Sigmoid colon (tissue), 7 donors: ENCODE data around the gene INA. TPM values are rescaled to one million over a fixed set of nuclear protein-coding genes. Genes with fewer than 3 reads are reported as not detected.

ENCODE experiments used
- DNase-seq: peaks from one replicate; pipeline ENCODE4 v3.0.0-alpha.2; 2019
- H3K27ac ChIP-seq, 4 donors: fragments of 200-600 bp; sonication (generic); one replicate each; pipeline ENCODE4 v1.5.1; 2016 to 2019; ENCODE audit warnings: mild to moderate bottlenecking in 1 of 4
- H3K27me3 ChIP-seq, 3 donors: fragments of 200-600 bp; sonication (generic); one replicate each; pipeline ENCODE4 v1.5.1; 2019; ENCODE audit warnings: mild to moderate bottlenecking in 1 of 3
- H3K36me3 ChIP-seq, 4 donors: fragments of 200-600 bp; sonication (generic); one replicate each; pipeline ENCODE4 v1.5.1; 2016 to 2019
- H3K4me1 ChIP-seq, 4 donors: fragments of 200-600 bp; sonication (generic); one replicate each; pipeline ENCODE4 v1.5.1; 2017 to 2019
- H3K4me3 ChIP-seq, 4 donors: fragments of 200-600 bp; sonication (generic); one replicate each; pipeline ENCODE4 v1.5.1; 2017 to 2019; ENCODE audit warnings: mild to moderate bottlenecking in 2 of 4, moderate library complexity in 1 of 4
- H3K9me3 ChIP-seq, 4 donors: fragments of 200-600 bp in 3 of 4; sonication (generic) in 3 of 4; one replicate each; pipeline versions ENCODE4 v1.5.1 to v1.6.1; 2013 to 2019
- EP300 ChIP-seq, 4 donors: sonication (generic); formaldehyde crosslinking; IDR thresholded peaks; one replicate each; pipeline ENCODE4 v1.6.1; 2017; ENCODE audit warnings: antibody characterized with exemption in 4 of 4
- POLR2A ChIP-seq, 2 donors: fragments of 450-650 bp; IDR thresholded peaks; one replicate each; pipeline ENCODE4 v1.6.1; 2016; ENCODE audit warnings: antibody characterized with exemption in 2 of 2, mild to moderate bottlenecking in 2 of 2, moderate library complexity in 2 of 2
- POLR2AphosphoS5 ChIP-seq, 4 donors: sonication (generic); formaldehyde crosslinking; IDR thresholded peaks; one replicate each; pipeline ENCODE4 v1.6.1; 2017; ENCODE audit warnings: antibody characterized with exemption in 4 of 4
- WGBS, 2 donors: extraction: QIAGEN DNeasy Blood & Tissue Kit; methylation state at CpG; one replicate each; pipeline ENCODE4 v1.1.7; 2013; 5-methylcytosine and 5-hydroxymethylcytosine counted together
- intact Hi-C: fragments of 100-400 bp; cut with DNase I; formaldehyde crosslinking; loops from one replicate; pipeline ENCODE4 v1.15.1; 2023
- polyA plus RNA-seq, 3 donors: library from polyadenylated mRNA; stranded (reverse); fragments of 200-250 nt; gene quantifications; one replicate each; pipeline ENCODE4 v1.2.3, GENCODE V29; 2013
- total RNA-seq, 4 donors: library from RNA; depleted of rRNA; stranded (reverse); fragments of >200 nt; gene quantifications; one replicate each; pipeline ENCODE4 v1.1.0, GENCODE V29; 2016
- TF ChIP-seq, protein P1 (sequence below), 4 experiments: fragments of 450-650 bp in 3 of 4; fragments of 200-600 bp in 1 of 4; IDR thresholded peaks; one replicate each; pipeline ENCODE4 v1.5.1; 2016 to 2019; ENCODE audit warnings: antibody characterized with exemption in 4 of 4, mild to moderate bottlenecking in 3 of 4, moderate library complexity in 2 of 4
- donor health status: healthy with polysubstance abuse.
- donor health status: Bipolar disorder and iron deficiency.
- donor health status: healthy.

INA gene
- 10 to 100 TPM in 2 of 4 donors, 1 to 10 TPM in 2; 3.9 to 11.8 (median 7.8) TPM for total RNA-seq
- polyA plus RNA-seq: 1 to 10 TPM in 1 of 3 donors, not detected in 2; 2.0 TPM

- no peaks in the 10 kb centered on the region for H3K36me3 ChIP-seq
- H3K27ac ChIP-seq: no peak within 1 kb of the TSS
- WGBS, 2 donors: 1 to 3% methylated on average over 105 of the region's 105 CpGs
- no peak for TF ChIP-seq EP300 (IDR thresholded peaks at IDR 0.05)
- H3K27me3 ChIP-seq: peaks cover 22 to 74% (median 55%) of the 10 kb centered on the region in 3 donors
- peak within 1 kb of the TSS in 3 of 4 donors; percentile 4 to 32 (median 25) for H3K4me3 ChIP-seq
- peaks cover 0 to 27% (median 17%) of the 10 kb centered on the region in 4 donors for H3K4me1 ChIP-seq
- no peaks in the 10 kb centered on the region for H3K9me3 ChIP-seq
- intact Hi-C loops: no loop called here
- DNase-seq: no peak
Measured at GRCh38 chr10:103276896-103277712, at the start of gene INA. Gene INA, plus strand, starts transcription at chr10:103277138. Its CDS starts 74 bp downstream, at chr10:103277212.

DNA sequence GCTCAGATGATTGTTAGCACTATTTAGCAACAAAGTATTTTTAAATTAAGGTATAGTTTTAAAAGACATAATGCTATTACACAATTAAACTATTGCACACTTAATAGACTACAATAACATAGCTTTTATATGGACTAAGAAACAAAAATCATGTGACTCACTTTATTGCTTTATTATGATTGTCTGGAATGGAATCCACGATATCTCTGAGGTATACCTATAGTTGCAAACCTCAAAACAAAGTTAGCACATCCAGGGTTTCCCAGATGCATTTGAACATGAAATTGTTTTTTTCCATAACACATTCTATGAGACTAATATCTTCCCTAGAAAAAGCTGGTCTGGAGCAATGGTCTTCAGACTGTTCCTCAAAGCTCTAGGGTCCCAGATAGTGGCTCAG is 49.5 kb upstream of the INA start:
- H3K36me3 ChIP-seq: no peaks in the 10 kb centered on the region
- intact Hi-C loops: no loop called here
- peaks cover 0 to 42% (median 25%) of the 10 kb centered on the region in 4 donors for H3K4me1 ChIP-seq
- peak overlapping the region in 3 of 4 donors; percentile 45 to 79 (median 66) for H3K27ac ChIP-seq
- no peaks in the 10 kb centered on the region for H3K27me3 ChIP-seq
- no peak for DNase-seq
- peaks cover 4 to 11% (median 10%) of the 10 kb centered on the region in 4 donors for H3K9me3 ChIP-seq
- 18 to 73% methylated on average over 1 of the region's 1 CpG for WGBS, 2 donors
- no peak for TF ChIP-seq EP300 (IDR thresholded peaks at IDR 0.05)
- no peak for TF ChIP-seq POLR2A (IDR thresholded peaks at IDR 0.05)
- H3K4me3 ChIP-seq: no peak overlapping the region

- no peaks in the 10 kb centered on the region for H3K36me3 ChIP-seq
- WGBS, 2 donors: 60 to 64% methylated on average over 4 of the region's 4 CpGs
- no peak overlapping the region for H3K4me3 ChIP-seq
- peaks cover 0 to 51% (median 25%) of the 10 kb centered on the region in 4 donors for H3K4me1 ChIP-seq
- H3K27ac ChIP-seq: peak overlapping the region in 3 of 4 donors; percentile 64 to 85 (median 79)
- TF ChIP-seq EP300 (IDR thresholded peaks at IDR 0.05) (no peak), POLR2A (IDR thresholded peaks at IDR 0.05) (no peak), POLR2AphosphoS5 (IDR thresholded peaks at IDR 0.05) (no peak)
- TF ChIP-seq, protein P1, sequence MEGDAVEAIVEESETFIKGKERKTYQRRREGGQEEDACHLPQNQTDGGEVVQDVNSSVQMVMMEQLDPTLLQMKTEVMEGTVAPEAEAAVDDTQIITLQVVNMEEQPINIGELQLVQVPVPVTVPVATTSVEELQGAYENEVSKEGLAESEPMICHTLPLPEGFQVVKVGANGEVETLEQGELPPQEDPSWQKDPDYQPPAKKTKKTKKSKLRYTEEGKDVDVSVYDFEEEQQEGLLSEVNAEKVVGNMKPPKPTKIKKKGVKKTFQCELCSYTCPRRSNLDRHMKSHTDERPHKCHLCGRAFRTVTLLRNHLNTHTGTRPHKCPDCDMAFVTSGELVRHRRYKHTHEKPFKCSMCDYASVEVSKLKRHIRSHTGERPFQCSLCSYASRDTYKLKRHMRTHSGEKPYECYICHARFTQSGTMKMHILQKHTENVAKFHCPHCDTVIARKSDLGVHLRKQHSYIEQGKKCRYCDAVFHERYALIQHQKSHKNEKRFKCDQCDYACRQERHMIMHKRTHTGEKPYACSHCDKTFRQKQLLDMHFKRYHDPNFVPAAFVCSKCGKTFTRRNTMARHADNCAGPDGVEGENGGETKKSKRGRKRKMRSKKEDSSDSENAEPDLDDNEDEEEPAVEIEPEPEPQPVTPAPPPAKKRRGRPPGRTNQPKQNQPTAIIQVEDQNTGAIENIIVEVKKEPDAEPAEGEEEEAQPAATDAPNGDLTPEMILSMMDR (IDR thresholded peaks at IDR 0.05): no peak
- no peaks in the 10 kb centered on the region for H3K27me3 ChIP-seq
- intact Hi-C loops: no loop called here
- no peak for DNase-seq
- H3K9me3 ChIP-seq: no peaks in the 10 kb centered on the region
Measured at GRCh38 chr10:103231047-103231551, 45.8 kb upstream of the INA start.

GRCh38 chr10:103232131-103232673 is 44.7 kb upstream of the INA start:
- Histone ChIP-seq H3K9me3 (no peaks in the 10 kb centered on the region), H3K4me3 (no peak overlapping the region), H3K27me3 (no peaks in the 10 kb centered on the region), H3K4me1 (peaks cover 0 to 51% (median 25%) of the 10 kb centered on the region in 4 donors), H3K36me3 (no peaks in the 10 kb centered on the region), H3K27ac (peak overlapping the region in 2 of 4 donors; percentile 79 to 85)
- intact Hi-C loops: no loop called here
- WGBS, 2 donors: 24 to 70% methylated on average over 3 of the region's 3 CpGs
- no peak for DNase-seq
- TF ChIP-seq, protein P1 (IDR thresholded peaks at IDR 0.05): no peak
- TF ChIP-seq POLR2AphosphoS5 (IDR thresholded peaks at IDR 0.05) (no peak), POLR2A (IDR thresholded peaks at IDR 0.05) (no peak), EP300 (IDR thresholded peaks at IDR 0.05) (no peak)

DNA sequence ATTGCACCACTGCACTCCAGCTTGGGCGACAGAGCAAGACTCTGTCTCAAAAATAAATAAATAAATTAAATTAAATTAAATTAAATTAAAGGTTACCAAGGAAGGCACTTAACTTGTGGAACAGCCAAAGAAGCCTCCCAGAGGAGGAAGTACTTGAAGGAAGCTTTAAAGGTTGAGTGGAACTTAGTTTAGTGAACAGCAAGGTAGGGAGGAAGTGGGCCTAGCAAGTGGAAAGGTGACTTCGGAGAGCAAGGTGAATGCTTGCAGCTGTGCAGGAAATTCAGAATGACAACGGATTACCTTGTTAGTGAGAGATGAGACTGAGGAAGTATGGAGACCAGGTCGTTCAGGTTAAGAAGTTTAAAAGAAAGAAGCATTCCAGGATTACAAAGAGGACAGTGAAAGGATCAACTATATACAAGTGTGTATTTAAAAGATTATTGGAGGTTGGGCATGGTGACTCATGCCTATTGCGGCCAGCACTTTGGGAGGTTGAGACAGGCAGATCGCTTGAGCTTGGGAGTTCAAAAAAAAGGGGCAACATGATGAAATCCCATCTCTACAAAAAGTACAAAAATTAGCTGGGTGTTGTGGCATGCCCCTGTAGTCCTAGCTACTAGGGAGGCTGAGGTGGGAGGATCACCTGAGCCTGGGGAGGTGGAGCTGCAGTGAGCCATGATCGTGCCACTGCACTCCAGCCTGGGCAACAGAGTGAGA is 44.0 kb upstream of the INA start:
- Histone ChIP-seq H3K4me3 (no peak overlapping the region), H3K27ac (no peak overlapping the region), H3K27me3 (no peaks in the 10 kb centered on the region), H3K9me3 (no peaks in the 10 kb centered on the region), H3K4me1 (peaks cover 0 to 47% (median 23%) of the 10 kb centered on the region in 4 donors), H3K36me3 (no peaks in the 10 kb centered on the region)
- TF ChIP-seq, protein P1 (IDR thresholded peaks at IDR 0.05): no peak
- TF ChIP-seq POLR2AphosphoS5 (IDR thresholded peaks at IDR 0.05): no peak
- TF ChIP-seq EP300 (IDR thresholded peaks at IDR 0.05): no peak
- no peak for TF ChIP-seq POLR2A (IDR thresholded peaks at IDR 0.05)
- DNase-seq: no peak
- intact Hi-C loops: no loop called here
- WGBS, 2 donors: 70 to 74% methylated on average over 7 of the region's 7 CpGs
